H1 (cell line): ENCODE data around the gene BABAM2.

ENCODE experiments used
- ASH2L ChIP-seq: fragments of 200-600, 300-600 bp; sonication (generic); IDR thresholded peaks from one replicate; pipeline ENCODE4 v1.7.1; 2017; ENCODE audit warnings: low read length
- CBX5 ChIP-seq: fragments of 300-800, 300-1000 bp; sonication (generic); IDR thresholded peaks from 2 replicates; pipeline ENCODE4 v1.7.1; 2016; ENCODE audit warnings: antibody characterized with exemption, low read length, low read depth
- CTCF ChIP-seq, 3 experiments: IDR thresholded peaks; 1 replicate in 2 of 3; 2 replicates in 1 of 3; pipeline versions ENCODE4 v1.5.1 to v1.6.1; 2011; ENCODE audit warnings: low read length in 3 of 3, mild to moderate bottlenecking in 3 of 3, inconsistent platforms in 2 of 3, low read depth in 1 of 3, moderate library complexity in 1 of 3; ENCODE audit not compliant: insufficient read depth in 1 of 3; ENCODE audit errors: control extremely low read depth in 1 of 3
- EGR1 ChIP-seq: IDR thresholded peaks from 2 replicates; pipeline ENCODE4 v1.6.1; 2011; ENCODE audit warnings: low read depth, low read length, borderline replicate concordance
- EZH2 ChIP-seq: fragments of 200-600 bp; sonication (generic); IDR thresholded peaks from 2 replicates; pipeline ENCODE4 v1.7.1; 2012; ENCODE audit warnings: low read depth, mild to moderate bottlenecking, moderate library complexity, low read length, inconsistent platforms; ENCODE audit not compliant: severe bottlenecking
- POLR2A ChIP-seq, 2 experiments: IDR thresholded peaks; 1 replicate in 1 of 2; 2 replicates in 1 of 2; pipeline ENCODE4 v1.6.1; 2011; ENCODE audit warnings: low read depth in 2 of 2, low read length in 2 of 2, mild to moderate bottlenecking in 2 of 2; ENCODE audit errors: control extremely low read depth in 1 of 2
- SIN3A ChIP-seq, 2 experiments: IDR thresholded peaks in 1 of 2; conservative IDR thresholded peaks in 1 of 2; 2 replicates each; pipeline ENCODE4 v1.6.1; 2011 to 2012; ENCODE audit warnings: low read length in 2 of 2, improper control_type of control experiment in 1 of 2, low read depth in 1 of 2, mild to moderate bottlenecking in 1 of 2
- SP1 ChIP-seq: IDR thresholded peaks from 2 replicates; pipeline ENCODE4 v1.6.1; 2011; ENCODE audit warnings: low read depth, low read length
- SP2 ChIP-seq: IDR thresholded peaks from 2 replicates; pipeline ENCODE4 v1.6.1; 2012; ENCODE audit warnings: mild to moderate bottlenecking, low read length, inconsistent platforms
- SP4 ChIP-seq: IDR thresholded peaks from 2 replicates; pipeline ENCODE4 v1.6.1; 2012; ENCODE audit warnings: low read length, inconsistent platforms
- TCF12 ChIP-seq: IDR thresholded peaks from 2 replicates; pipeline ENCODE4 v1.6.1; 2011; ENCODE audit warnings: low read depth, mild to moderate bottlenecking, low read length
- ZNF274 ChIP-seq: IDR thresholded peaks from 2 replicates; pipeline ENCODE4 v1.7.0; 2012; ENCODE audit warnings: low read length, borderline replicate concordance; ENCODE audit errors: extremely low read depth

- TF ChIP-seq CTCF (IDR thresholded peaks at IDR 0.05; ENCODE audit: control extremely low read depth in 1 of 3, insufficient read depth in 1 of 3, low read depth in 1 of 3, low read length in 3 of 3) (no peak), EZH2 (no peak), SIN3A (conservative IDR thresholded peaks at IDR 0.05 in 1 of 2, IDR thresholded peaks at IDR 0.05 in 1 of 2; ENCODE audit: low read depth in 1 of 2, low read length in 2 of 2) (no peak), SP1 (no peak), SP2 (no peak), ZNF274 (no peak), POLR2A (IDR thresholded peaks at IDR 0.05; ENCODE audit: control extremely low read depth in 1 of 2, low read depth in 2 of 2, low read length in 2 of 2) (no peak), CBX5 (no peak), ASH2L (no peak), SP4 (no peak), TCF12 (no peak), EGR1 (no peak)
Measured at GRCh38 chr2:27907547-27907946, 17.0 kb downstream of the BABAM2 start.
